ENCODE data around the gene SLC25A21.

SLC25A21 gene

DNA sequence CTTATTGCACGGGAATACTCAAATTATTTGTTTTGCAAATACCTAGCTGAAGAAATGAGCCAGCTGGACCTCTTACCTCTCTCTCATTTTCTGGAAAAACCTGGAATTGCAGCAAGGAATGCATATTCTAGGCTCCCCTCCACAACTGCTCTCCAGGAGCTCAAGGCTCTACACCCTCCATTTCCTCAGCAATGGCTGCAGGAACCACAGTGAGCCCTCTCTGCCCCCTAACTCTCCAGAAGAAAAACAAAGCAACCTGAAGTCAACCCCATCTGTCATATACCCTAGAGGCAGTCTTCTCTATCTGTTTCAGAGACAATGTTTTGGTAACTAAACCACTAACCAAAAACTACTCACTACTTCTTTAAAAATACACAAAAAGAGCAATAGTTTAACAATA is 221.6 kb downstream of the SLC25A21 start:
- TF ChIP-seq CTCF (IDR thresholded peaks at IDR 0.05; ENCODE audit: low read length) (no peak), EZH2phosphoT487 (IDR thresholded peaks at IDR 0.05; ENCODE audit: low read length) (no peak), EZH2 (optimal IDR thresholded peaks at IDR 0.05; ENCODE audit: low read depth, low read length) (no peak)
- no peaks in the 10 kb centered on the region for H3K4me1 ChIP-seq (ENCODE audit: low read length)
- no peaks in the 10 kb centered on the region for H3K9me2 ChIP-seq (replicated peaks; ENCODE audit: insufficient read depth, low read length)
- H3K9me3 ChIP-seq (replicated peaks; ENCODE audit: insufficient read depth, low read length), result no peaks in the 10 kb centered on the region
- H3K4me2 ChIP-seq (ENCODE audit: low read depth, low read length), result no peak overlapping the region
- H3F3A ChIP-seq (ENCODE audit: insufficient read depth, low read length), result no peaks in the 10 kb centered on the region
- no peak overlapping the region for H3K27ac ChIP-seq (ENCODE audit: low read length)
- no peak overlapping the region for H2AFZ ChIP-seq (ENCODE audit: low read length)
- H3K9ac ChIP-seq (ENCODE audit: low read length), result no peak overlapping the region
- no peaks in the 10 kb centered on the region for H3K36me3 ChIP-seq (replicated peaks; ENCODE audit: insufficient read depth, low read length)
- H4K20me1 ChIP-seq (ENCODE audit: insufficient read depth, low read length), result no peaks in the 10 kb centered on the region
- no peaks in the 10 kb centered on the region for H3K27me3 ChIP-seq (replicated peaks; ENCODE audit: insufficient read depth, low read length)
- H3K79me2 ChIP-seq (ENCODE audit: low read length), result no peaks in the 10 kb centered on the region
- no peak for DNase-seq
- H3K4me3 ChIP-seq (ENCODE audit: low read length), result no peak overlapping the region

- no peaks in the 10 kb centered on the region for H3F3A ChIP-seq (ENCODE audit: insufficient read depth, low read length)
- TF ChIP-seq EZH2 (optimal IDR thresholded peaks at IDR 0.05; ENCODE audit: low read depth, low read length) (no peak), CTCF (IDR thresholded peaks at IDR 0.05; ENCODE audit: low read length) (no peak), EZH2phosphoT487 (IDR thresholded peaks at IDR 0.05; ENCODE audit: low read length) (no peak)
- H3K27ac ChIP-seq (ENCODE audit: low read length), result no peak overlapping the region
- DNase-seq, result no peak
- no peaks in the 10 kb centered on the region for H3K4me1 ChIP-seq (ENCODE audit: low read length)
- no peaks in the 10 kb centered on the region for H3K79me2 ChIP-seq (ENCODE audit: low read length)
- H3K9me3 ChIP-seq (replicated peaks; ENCODE audit: insufficient read depth, low read length), result no peaks in the 10 kb centered on the region
- H4K20me1 ChIP-seq (ENCODE audit: insufficient read depth, low read length), result no peaks in the 10 kb centered on the region
- no peaks in the 10 kb centered on the region for H3K27me3 ChIP-seq (replicated peaks; ENCODE audit: insufficient read depth, low read length)
- no peak overlapping the region for H2AFZ ChIP-seq (ENCODE audit: low read length)
- H3K36me3 ChIP-seq (replicated peaks; ENCODE audit: insufficient read depth, low read length), result no peaks in the 10 kb centered on the region
- H3K9me2 ChIP-seq (replicated peaks; ENCODE audit: insufficient read depth, low read length), result no peaks in the 10 kb centered on the region
- H3K4me2 ChIP-seq (ENCODE audit: low read depth, low read length), result no peak overlapping the region
- no peak overlapping the region for H3K9ac ChIP-seq (ENCODE audit: low read length)
- no peak overlapping the region for H3K4me3 ChIP-seq (ENCODE audit: low read length)
These were observed 223.0 kb downstream of the SLC25A21 start for GRCh38 chr14:36949371-36949770.

GRCh38 chr14:36948157-36948859 is 224.1 kb downstream of the SLC25A21 start:
- Histone ChIP-seq H3K79me2 (ENCODE audit: low read length) (no peaks in the 10 kb centered on the region), H3K9ac (ENCODE audit: low read length) (no peak overlapping the region), H3K27me3 (replicated peaks; ENCODE audit: insufficient read depth, low read length) (no peaks in the 10 kb centered on the region), H3K4me2 (ENCODE audit: low read depth, low read length) (no peak overlapping the region), H3K27ac (ENCODE audit: low read length) (no peak overlapping the region), H3K9me2 (replicated peaks; ENCODE audit: insufficient read depth, low read length) (no peaks in the 10 kb centered on the region), H3F3A (ENCODE audit: insufficient read depth, low read length) (no peaks in the 10 kb centered on the region), H3K9me3 (replicated peaks; ENCODE audit: insufficient read depth, low read length) (no peaks in the 10 kb centered on the region), H4K20me1 (ENCODE audit: insufficient read depth, low read length) (no peaks in the 10 kb centered on the region), H3K4me1 (ENCODE audit: low read length) (no peaks in the 10 kb centered on the region), H3K36me3 (replicated peaks; ENCODE audit: insufficient read depth, low read length) (no peaks in the 10 kb centered on the region), H3K4me3 (ENCODE audit: low read length) (no peak overlapping the region), H2AFZ (ENCODE audit: low read length) (no peak overlapping the region)
- no peak for DNase-seq
- TF ChIP-seq CTCF (IDR thresholded peaks at IDR 0.05; ENCODE audit: low read length) (no peak), EZH2 (optimal IDR thresholded peaks at IDR 0.05; ENCODE audit: low read depth, low read length) (no peak), EZH2phosphoT487 (IDR thresholded peaks at IDR 0.05; ENCODE audit: low read length) (no peak)

Data from MM.1S (cell line).